ENCODE measurements around the gene TMEM119. TPM values are rescaled to one million over a fixed set of nuclear protein-coding genes. Genes with fewer than 3 reads are reported as not detected.

Gene TMEM119
- total RNA-seq, 1 experiment from 2014 or later = not detected

DNA sequence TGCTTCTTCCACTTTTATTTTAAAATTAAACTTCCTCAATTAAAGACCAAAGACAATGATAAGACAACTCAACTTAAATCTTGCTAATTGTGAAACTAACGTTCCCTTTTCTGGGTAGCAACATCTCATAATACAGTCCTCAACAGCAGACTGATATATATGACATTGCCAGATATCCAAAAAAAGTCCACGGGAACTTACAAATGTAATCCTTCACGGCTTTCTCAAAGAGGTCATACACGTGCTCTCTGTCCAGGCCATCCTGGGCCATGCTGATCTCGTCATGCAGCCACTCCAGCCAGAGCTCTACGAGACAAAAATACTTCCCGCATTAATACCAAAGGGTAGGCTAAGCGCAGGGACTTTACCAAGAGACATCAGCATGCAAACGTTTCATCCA lies 50.2 kb downstream of the TMEM119 start:
- ChIA-PET CTCF (no interaction called here), POLR2A (no interaction called here)
- H3K9me3 ChIP-seq (ENCODE audit: control insufficient read depth, insufficient read depth, low read depth, low read length) = no peaks in the 10 kb centered on the region
- no peak overlapping the region for H3K4me3 ChIP-seq (ENCODE audit: low read depth in 2 of 2, low read length in 2 of 2)
- H3K27ac ChIP-seq (ENCODE audit: low read length) = no peak overlapping the region
- intact Hi-C loops (cut with micrococcal nuclease; ENCODE audit: unreplicated experiment) = no loop called here
- H3K4me1 ChIP-seq (ENCODE audit: control insufficient read depth, insufficient read depth, low read length) = no peaks in the 10 kb centered on the region
- peaks cover 43% of the 10 kb centered on the region for H3K36me3 ChIP-seq (ENCODE audit: control insufficient read depth, insufficient read depth, low read length)
- DNase-seq (ENCODE audit: low read depth, low spot score) = no peak
- no peak for ATAC-seq
- in situ Hi-C loops (cut with HindIII; ENCODE audit: low pct_unique_long_range_greater_than_20kb, low sequenced_read_pairs) = no loop called here
- BruUV-seq (replicated peaks) = no TSS peak
- TF ChIP-seq SIN3A (IDR thresholded peaks at IDR 0.05; ENCODE audit: borderline replicate concordance, insufficient read depth, low read depth, low read length) (no peak), POLR2AphosphoS5 (IDR thresholded peaks at IDR 0.05; ENCODE audit: low read depth, low read length) (no peak), TCF7L2 (IDR thresholded peaks at IDR 0.05; ENCODE audit: low read depth, low read length) (no peak)
- TF ChIP-seq, protein P1, sequence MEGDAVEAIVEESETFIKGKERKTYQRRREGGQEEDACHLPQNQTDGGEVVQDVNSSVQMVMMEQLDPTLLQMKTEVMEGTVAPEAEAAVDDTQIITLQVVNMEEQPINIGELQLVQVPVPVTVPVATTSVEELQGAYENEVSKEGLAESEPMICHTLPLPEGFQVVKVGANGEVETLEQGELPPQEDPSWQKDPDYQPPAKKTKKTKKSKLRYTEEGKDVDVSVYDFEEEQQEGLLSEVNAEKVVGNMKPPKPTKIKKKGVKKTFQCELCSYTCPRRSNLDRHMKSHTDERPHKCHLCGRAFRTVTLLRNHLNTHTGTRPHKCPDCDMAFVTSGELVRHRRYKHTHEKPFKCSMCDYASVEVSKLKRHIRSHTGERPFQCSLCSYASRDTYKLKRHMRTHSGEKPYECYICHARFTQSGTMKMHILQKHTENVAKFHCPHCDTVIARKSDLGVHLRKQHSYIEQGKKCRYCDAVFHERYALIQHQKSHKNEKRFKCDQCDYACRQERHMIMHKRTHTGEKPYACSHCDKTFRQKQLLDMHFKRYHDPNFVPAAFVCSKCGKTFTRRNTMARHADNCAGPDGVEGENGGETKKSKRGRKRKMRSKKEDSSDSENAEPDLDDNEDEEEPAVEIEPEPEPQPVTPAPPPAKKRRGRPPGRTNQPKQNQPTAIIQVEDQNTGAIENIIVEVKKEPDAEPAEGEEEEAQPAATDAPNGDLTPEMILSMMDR (IDR thresholded peaks at IDR 0.05) = no peak
- TF ChIP-seq, protein P2, sequence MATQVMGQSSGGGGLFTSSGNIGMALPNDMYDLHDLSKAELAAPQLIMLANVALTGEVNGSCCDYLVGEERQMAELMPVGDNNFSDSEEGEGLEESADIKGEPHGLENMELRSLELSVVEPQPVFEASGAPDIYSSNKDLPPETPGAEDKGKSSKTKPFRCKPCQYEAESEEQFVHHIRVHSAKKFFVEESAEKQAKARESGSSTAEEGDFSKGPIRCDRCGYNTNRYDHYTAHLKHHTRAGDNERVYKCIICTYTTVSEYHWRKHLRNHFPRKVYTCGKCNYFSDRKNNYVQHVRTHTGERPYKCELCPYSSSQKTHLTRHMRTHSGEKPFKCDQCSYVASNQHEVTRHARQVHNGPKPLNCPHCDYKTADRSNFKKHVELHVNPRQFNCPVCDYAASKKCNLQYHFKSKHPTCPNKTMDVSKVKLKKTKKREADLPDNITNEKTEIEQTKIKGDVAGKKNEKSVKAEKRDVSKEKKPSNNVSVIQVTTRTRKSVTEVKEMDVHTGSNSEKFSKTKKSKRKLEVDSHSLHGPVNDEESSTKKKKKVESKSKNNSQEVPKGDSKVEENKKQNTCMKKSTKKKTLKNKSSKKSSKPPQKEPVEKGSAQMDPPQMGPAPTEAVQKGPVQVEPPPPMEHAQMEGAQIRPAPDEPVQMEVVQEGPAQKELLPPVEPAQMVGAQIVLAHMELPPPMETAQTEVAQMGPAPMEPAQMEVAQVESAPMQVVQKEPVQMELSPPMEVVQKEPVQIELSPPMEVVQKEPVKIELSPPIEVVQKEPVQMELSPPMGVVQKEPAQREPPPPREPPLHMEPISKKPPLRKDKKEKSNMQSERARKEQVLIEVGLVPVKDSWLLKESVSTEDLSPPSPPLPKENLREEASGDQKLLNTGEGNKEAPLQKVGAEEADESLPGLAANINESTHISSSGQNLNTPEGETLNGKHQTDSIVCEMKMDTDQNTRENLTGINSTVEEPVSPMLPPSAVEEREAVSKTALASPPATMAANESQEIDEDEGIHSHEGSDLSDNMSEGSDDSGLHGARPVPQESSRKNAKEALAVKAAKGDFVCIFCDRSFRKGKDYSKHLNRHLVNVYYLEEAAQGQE (IDR thresholded peaks at IDR 0.05; ENCODE audit: insufficient read depth in 1 of 2, low read depth in 2 of 2, low read length in 1 of 2) = no peak
- no peaks in the 10 kb centered on the region for H3K27me3 ChIP-seq (ENCODE audit: control insufficient read depth, insufficient read depth, low read length)

DNA sequence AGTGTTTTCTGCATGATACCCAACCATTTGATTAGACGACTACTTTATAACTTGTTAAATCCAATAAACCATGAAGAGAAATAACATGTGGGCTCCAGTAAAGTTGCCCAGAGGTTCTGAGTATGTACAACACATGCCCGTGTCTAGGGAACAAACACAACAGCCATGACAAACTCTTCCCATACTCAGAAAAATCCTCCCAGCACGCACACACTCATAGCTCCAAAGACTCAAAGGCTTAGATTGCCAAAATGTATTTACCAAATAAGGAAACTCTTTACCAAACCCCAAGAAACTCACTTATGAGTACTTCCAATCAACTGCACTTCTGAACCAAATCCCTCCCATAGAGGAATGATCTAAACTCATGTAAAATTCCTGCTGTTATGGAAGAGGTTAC lies 54.2 kb downstream of the TMEM119 start:
- Histone ChIP-seq H3K36me3 (ENCODE audit: control insufficient read depth, insufficient read depth, low read length) (peaks cover 37% of the 10 kb centered on the region), H3K9me3 (ENCODE audit: control insufficient read depth, insufficient read depth, low read depth, low read length) (no peaks in the 10 kb centered on the region), H3K4me3 (ENCODE audit: low read depth in 2 of 2, low read length in 2 of 2) (no peak overlapping the region), H3K27ac (ENCODE audit: low read length) (no peak overlapping the region), H3K27me3 (ENCODE audit: control insufficient read depth, insufficient read depth, low read length) (no peaks in the 10 kb centered on the region), H3K4me1 (ENCODE audit: control insufficient read depth, insufficient read depth, low read length) (no peaks in the 10 kb centered on the region)
- intact Hi-C loops (cut with micrococcal nuclease; ENCODE audit: unreplicated experiment) (no loop called here), in situ Hi-C loops (cut with HindIII; ENCODE audit: low pct_unique_long_range_greater_than_20kb, low sequenced_read_pairs) (no loop called here)
- POLR2A ChIA-PET = no interaction called here
- ATAC-seq = no peak
- CTCF ChIA-PET = no interaction called here
- no peak for DNase-seq (ENCODE audit: low read depth, low spot score)
- TF ChIP-seq, protein P2 (IDR thresholded peaks at IDR 0.05; ENCODE audit: insufficient read depth in 1 of 2, low read depth in 2 of 2, low read length in 1 of 2) = no peak
- no peak for TF ChIP-seq SIN3A (IDR thresholded peaks at IDR 0.05; ENCODE audit: borderline replicate concordance, insufficient read depth, low read depth, low read length)
- TF ChIP-seq TCF7L2 (IDR thresholded peaks at IDR 0.05; ENCODE audit: low read depth, low read length) = no peak
- TSS peak; percentile 6 for BruUV-seq (replicated peaks)

Measured in Panc1 (cell line).